Measurements from ENCODE around the gene MRGPRD.

GRCh38 chr11:68994161-68994893, 13.5 kb upstream of the MRGPRD start:
- TF ChIP-seq POLR2A (IDR thresholded peaks at IDR 0.05; ENCODE audit: low read depth, low read length) = no peak
- TF ChIP-seq CEBPB (IDR thresholded peaks at IDR 0.05; ENCODE audit: borderline replicate concordance in 1 of 2, low read depth in 2 of 2, low read length in 2 of 2) = no peak
- TF ChIP-seq CTCF (IDR thresholded peaks at IDR 0.05 in 2 of 3, conservative IDR thresholded peaks at IDR 0.05 in 1 of 3; ENCODE audit: control insufficient read depth in 2 of 3, extremely low read depth in 1 of 3, insufficient read depth in 1 of 3, low read depth in 3 of 3, low read length in 3 of 3) = no peak
- TF ChIP-seq RFX5 (IDR thresholded peaks at IDR 0.05; ENCODE audit: low read depth, low read length) = no peak
- TF ChIP-seq, protein P1, sequence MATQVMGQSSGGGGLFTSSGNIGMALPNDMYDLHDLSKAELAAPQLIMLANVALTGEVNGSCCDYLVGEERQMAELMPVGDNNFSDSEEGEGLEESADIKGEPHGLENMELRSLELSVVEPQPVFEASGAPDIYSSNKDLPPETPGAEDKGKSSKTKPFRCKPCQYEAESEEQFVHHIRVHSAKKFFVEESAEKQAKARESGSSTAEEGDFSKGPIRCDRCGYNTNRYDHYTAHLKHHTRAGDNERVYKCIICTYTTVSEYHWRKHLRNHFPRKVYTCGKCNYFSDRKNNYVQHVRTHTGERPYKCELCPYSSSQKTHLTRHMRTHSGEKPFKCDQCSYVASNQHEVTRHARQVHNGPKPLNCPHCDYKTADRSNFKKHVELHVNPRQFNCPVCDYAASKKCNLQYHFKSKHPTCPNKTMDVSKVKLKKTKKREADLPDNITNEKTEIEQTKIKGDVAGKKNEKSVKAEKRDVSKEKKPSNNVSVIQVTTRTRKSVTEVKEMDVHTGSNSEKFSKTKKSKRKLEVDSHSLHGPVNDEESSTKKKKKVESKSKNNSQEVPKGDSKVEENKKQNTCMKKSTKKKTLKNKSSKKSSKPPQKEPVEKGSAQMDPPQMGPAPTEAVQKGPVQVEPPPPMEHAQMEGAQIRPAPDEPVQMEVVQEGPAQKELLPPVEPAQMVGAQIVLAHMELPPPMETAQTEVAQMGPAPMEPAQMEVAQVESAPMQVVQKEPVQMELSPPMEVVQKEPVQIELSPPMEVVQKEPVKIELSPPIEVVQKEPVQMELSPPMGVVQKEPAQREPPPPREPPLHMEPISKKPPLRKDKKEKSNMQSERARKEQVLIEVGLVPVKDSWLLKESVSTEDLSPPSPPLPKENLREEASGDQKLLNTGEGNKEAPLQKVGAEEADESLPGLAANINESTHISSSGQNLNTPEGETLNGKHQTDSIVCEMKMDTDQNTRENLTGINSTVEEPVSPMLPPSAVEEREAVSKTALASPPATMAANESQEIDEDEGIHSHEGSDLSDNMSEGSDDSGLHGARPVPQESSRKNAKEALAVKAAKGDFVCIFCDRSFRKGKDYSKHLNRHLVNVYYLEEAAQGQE (IDR thresholded peaks at IDR 0.05; ENCODE audit: low read depth, low read length) = no peak
- TF ChIP-seq SUPT20H (IDR thresholded peaks at IDR 0.05; ENCODE audit: borderline replicate concordance, control insufficient read depth, low read depth, low read length) = no peak
- TF ChIP-seq ZNF274 (IDR thresholded peaks at IDR 0.05; ENCODE audit: insufficient read depth, insufficient read length) = no peak
- TF ChIP-seq YY1 (IDR thresholded peaks at IDR 0.05; ENCODE audit: low read depth, low read length) = no peak
- no peak for TF ChIP-seq MXI1 (IDR thresholded peaks at IDR 0.05; ENCODE audit: low read depth, low read length)
- TF ChIP-seq POLR2AphosphoS5 (IDR thresholded peaks at IDR 0.05; ENCODE audit: low read length) = no peak
- no peak for TF ChIP-seq ATF3 (IDR thresholded peaks at IDR 0.05; ENCODE audit: borderline replicate concordance, extremely low read depth, low read depth, low read length)
- no peak for TF ChIP-seq ZNF687 (IDR thresholded peaks at IDR 0.05)

Measured in GM12878 (cell line).